H1 (cell line): ENCODE measurements around the gene RAB40C. TPM values are rescaled to one million over a fixed set of nuclear protein-coding genes. Genes with fewer than 3 reads are reported as not detected.

ENCODE experiments used
- NANOG ChIP-seq: IDR thresholded peaks from 2 replicates; pipeline ENCODE4 v1.6.1; 2011; ENCODE audit warnings: low read length, low read depth, mild to moderate bottlenecking, inconsistent platforms; ENCODE audit not compliant: insufficient read depth, poor library complexity, severe bottlenecking
- SIX5 ChIP-seq: IDR thresholded peaks from 2 replicates; pipeline ENCODE4 v1.6.1; 2011; ENCODE audit warnings: mild to moderate bottlenecking, low read depth, low read length
- polyA plus RNA-seq, 7 experiments: library from polyadenylated mRNA; depleted of rRNA in 3 of 7; stranded (reverse) in 5 of 7; unstranded in 2 of 7; fragments of >200 nt in 5 of 7; fragments of 200-250 nt in 2 of 7; gene quantifications; 1 replicate in 5 of 7; 2 replicates in 1 of 7; 4 replicates in 1 of 7; pipeline versions ENCODE4 v1.2.1 to v1.2.3, GENCODE V29; 2011 to 2013; ENCODE audit warnings: missing spikeins in 2 of 7, mixed read lengths in 2 of 7
- total RNA-seq: library from RNA; stranded (reverse); fragmentation: NEBNext Ultra II Directional; extraction: Animal tissue kit (Norgen Biotek cat#: 25700); gene quantifications from 2 replicates; pipeline ENCODE4 v1.2.1, GENCODE V29; 2021
- TF ChIP-seq, protein P1 (sequence below): fragments of 300-600 bp; sonication (generic); IDR thresholded peaks from 2 replicates; pipeline ENCODE4 v1.7.1; 2012; ENCODE audit warnings: low read length, moderate library complexity, mild to moderate bottlenecking, inconsistent platforms; ENCODE audit not compliant: insufficient replicate concordance
- TF ChIP-seq, protein P2 (sequence below): IDR thresholded peaks from 2 replicates; pipeline ENCODE4 v1.6.1; 2011; ENCODE audit warnings: low read length, improper control_type of control experiment

Gene RAB40C
- total and polyA plus RNA-seq, 2 of the 8 experiments (the other 6 are each of a cell fraction or from before 2014, with no cell fraction given) = 13.9 to 15.6 TPM

DNA sequence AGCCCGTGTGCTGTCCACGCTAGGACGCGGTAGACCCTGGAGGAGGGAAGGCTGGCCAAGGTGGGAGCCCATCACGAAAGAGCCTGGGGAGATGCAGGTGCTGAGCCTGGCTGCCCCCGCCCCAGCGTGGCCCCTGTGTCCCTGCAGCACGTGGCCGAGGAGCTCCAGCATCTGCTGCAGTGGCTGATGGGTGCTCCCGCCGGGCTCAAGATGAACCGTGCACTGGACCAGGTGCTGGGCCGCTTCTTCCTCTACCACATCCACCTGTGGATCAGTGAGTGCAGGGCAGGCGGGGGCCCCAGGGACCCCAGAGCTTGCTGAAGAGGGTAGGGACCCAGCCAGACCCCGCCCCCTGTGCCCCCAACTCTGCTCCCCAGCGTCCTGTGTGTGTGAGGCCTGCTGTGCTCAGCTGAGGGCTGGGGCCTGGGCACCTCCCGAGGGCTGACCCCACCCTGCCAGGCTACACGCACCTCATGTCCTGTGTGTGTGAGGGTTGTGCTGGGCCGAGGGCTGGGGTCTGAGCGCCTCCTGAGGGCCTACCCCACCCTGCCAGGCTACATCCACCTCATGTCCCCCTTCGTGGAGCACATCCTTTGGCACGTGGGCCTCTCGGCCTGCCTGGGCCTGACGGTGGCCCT, 11.5 kb upstream of the RAB40C start (continued):
- TF ChIP-seq, protein P1, sequence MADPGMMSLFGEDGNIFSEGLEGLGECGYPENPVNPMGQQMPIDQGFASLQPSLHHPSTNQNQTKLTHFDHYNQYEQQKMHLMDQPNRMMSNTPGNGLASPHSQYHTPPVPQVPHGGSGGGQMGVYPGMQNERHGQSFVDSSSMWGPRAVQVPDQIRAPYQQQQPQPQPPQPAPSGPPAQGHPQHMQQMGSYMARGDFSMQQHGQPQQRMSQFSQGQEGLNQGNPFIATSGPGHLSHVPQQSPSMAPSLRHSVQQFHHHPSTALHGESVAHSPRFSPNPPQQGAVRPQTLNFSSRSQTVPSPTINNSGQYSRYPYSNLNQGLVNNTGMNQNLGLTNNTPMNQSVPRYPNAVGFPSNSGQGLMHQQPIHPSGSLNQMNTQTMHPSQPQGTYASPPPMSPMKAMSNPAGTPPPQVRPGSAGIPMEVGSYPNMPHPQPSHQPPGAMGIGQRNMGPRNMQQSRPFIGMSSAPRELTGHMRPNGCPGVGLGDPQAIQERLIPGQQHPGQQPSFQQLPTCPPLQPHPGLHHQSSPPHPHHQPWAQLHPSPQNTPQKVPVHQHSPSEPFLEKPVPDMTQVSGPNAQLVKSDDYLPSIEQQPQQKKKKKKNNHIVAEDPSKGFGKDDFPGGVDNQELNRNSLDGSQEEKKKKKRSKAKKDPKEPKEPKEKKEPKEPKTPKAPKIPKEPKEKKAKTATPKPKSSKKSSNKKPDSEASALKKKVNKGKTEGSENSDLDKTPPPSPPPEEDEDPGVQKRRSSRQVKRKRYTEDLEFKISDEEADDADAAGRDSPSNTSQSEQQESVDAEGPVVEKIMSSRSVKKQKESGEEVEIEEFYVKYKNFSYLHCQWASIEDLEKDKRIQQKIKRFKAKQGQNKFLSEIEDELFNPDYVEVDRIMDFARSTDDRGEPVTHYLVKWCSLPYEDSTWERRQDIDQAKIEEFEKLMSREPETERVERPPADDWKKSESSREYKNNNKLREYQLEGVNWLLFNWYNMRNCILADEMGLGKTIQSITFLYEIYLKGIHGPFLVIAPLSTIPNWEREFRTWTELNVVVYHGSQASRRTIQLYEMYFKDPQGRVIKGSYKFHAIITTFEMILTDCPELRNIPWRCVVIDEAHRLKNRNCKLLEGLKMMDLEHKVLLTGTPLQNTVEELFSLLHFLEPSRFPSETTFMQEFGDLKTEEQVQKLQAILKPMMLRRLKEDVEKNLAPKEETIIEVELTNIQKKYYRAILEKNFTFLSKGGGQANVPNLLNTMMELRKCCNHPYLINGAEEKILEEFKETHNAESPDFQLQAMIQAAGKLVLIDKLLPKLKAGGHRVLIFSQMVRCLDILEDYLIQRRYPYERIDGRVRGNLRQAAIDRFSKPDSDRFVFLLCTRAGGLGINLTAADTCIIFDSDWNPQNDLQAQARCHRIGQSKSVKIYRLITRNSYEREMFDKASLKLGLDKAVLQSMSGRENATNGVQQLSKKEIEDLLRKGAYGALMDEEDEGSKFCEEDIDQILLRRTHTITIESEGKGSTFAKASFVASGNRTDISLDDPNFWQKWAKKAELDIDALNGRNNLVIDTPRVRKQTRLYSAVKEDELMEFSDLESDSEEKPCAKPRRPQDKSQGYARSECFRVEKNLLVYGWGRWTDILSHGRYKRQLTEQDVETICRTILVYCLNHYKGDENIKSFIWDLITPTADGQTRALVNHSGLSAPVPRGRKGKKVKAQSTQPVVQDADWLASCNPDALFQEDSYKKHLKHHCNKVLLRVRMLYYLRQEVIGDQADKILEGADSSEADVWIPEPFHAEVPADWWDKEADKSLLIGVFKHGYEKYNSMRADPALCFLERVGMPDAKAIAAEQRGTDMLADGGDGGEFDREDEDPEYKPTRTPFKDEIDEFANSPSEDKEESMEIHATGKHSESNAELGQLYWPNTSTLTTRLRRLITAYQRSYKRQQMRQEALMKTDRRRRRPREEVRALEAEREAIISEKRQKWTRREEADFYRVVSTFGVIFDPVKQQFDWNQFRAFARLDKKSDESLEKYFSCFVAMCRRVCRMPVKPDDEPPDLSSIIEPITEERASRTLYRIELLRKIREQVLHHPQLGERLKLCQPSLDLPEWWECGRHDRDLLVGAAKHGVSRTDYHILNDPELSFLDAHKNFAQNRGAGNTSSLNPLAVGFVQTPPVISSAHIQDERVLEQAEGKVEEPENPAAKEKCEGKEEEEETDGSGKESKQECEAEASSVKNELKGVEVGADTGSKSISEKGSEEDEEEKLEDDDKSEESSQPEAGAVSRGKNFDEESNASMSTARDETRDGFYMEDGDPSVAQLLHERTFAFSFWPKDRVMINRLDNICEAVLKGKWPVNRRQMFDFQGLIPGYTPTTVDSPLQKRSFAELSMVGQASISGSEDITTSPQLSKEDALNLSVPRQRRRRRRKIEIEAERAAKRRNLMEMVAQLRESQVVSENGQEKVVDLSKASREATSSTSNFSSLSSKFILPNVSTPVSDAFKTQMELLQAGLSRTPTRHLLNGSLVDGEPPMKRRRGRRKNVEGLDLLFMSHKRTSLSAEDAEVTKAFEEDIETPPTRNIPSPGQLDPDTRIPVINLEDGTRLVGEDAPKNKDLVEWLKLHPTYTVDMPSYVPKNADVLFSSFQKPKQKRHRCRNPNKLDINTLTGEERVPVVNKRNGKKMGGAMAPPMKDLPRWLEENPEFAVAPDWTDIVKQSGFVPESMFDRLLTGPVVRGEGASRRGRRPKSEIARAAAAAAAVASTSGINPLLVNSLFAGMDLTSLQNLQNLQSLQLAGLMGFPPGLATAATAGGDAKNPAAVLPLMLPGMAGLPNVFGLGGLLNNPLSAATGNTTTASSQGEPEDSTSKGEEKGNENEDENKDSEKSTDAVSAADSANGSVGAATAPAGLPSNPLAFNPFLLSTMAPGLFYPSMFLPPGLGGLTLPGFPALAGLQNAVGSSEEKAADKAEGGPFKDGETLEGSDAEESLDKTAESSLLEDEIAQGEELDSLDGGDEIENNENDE = no peak
- TF ChIP-seq, protein P2, sequence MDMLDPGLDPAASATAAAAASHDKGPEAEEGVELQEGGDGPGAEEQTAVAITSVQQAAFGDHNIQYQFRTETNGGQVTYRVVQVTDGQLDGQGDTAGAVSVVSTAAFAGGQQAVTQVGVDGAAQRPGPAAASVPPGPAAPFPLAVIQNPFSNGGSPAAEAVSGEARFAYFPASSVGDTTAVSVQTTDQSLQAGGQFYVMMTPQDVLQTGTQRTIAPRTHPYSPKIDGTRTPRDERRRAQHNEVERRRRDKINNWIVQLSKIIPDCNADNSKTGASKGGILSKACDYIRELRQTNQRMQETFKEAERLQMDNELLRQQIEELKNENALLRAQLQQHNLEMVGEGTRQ = no peak
- TF ChIP-seq NANOG (no peak), SIX5 (no peak)
